Endothelial cell of umbilical vein (primary cell): ENCODE data around the gene ABLIM1. TPM values are rescaled to one million over a fixed set of nuclear protein-coding genes. Genes with fewer than 3 reads are reported as not detected.
A peak's percentile ranks its signal among the peaks of the same experiment; 100 is the strongest.

Experiments used
- BruUV-seq: library from RNA; stranded (reverse); fragments of 400-500 nt; replicated peaks from 2 replicates; lab custom pipeline; 2021; lab: Mats Ljungman, UMichigan
- CTCF ChIA-PET: fragments of 300-600, 350-600 bp; sonication (Branson Sonifier 250); formaldehyde crosslinking; loops from one replicate; lab custom pipeline; 2021; ENCODE audit warnings: antibody characterized with exemption, inconsistent platforms; lab: Charles Lee
- POLR2A ChIA-PET: fragments of 300-600, 350-600 bp; sonication (Branson Sonifier 250); formaldehyde crosslinking; loops from one replicate; lab custom pipeline; 2021; ENCODE audit warnings: antibody characterized with exemption, inconsistent platforms; lab: Charles Lee
- DNase-seq: peaks from one replicate; pipeline ENCODE4 v3.0.0-alpha.2; 2011; ENCODE audit warnings: low read depth, low spot score
- FAIRE-seq: peaks from 2 replicates; lab custom pipeline; 2011; peaks lifted over from hg19 to GRCh38; lab: Jason Lieb, UNC
- H2AFZ ChIP-seq: 2 replicates; pipeline ENCODE4 v1.6.0; 2012; ENCODE audit warnings: low read depth, low read length, control low read depth, inconsistent platforms
- H3K27ac ChIP-seq: 2 replicates; pipeline ENCODE4 v1.5.1; 2011; ENCODE audit warnings: low read depth, mild to moderate bottlenecking, control low read depth, low read length, moderate library complexity; ENCODE audit not compliant: insufficient read depth
- H3K27me3 ChIP-seq, 2 experiments: 2 replicates each; pipeline versions ENCODE4 v1.6.0 to v1.6.1; 2011; ENCODE audit warnings: low read length in 2 of 2, mixed read lengths in 1 of 2; ENCODE audit not compliant: control insufficient read depth in 2 of 2, insufficient read depth in 2 of 2
- H3K36me3 ChIP-seq, 2 experiments: 2 replicates in 1 of 2; 3 replicates in 1 of 2; pipeline ENCODE4 v1.5.1; 2011; ENCODE audit warnings: low read length in 2 of 2, mild to moderate bottlenecking in 1 of 2, moderate library complexity in 1 of 2; ENCODE audit not compliant: control insufficient read depth in 2 of 2, insufficient read depth in 2 of 2; ENCODE audit errors: extremely low read depth in 1 of 2
- H3K4me1 ChIP-seq: 3 replicates; pipeline ENCODE4 v1.5.1; 2011; ENCODE audit warnings: mild to moderate bottlenecking, low read length; ENCODE audit not compliant: control insufficient read depth, insufficient read depth; ENCODE audit errors: extremely low read depth
- H3K4me2 ChIP-seq: 2 replicates; pipeline ENCODE4 v1.6.1; 2011; ENCODE audit warnings: low read length, control low read depth, mixed read lengths; ENCODE audit not compliant: insufficient read depth
- H3K4me3 ChIP-seq, 3 experiments: fragments of 200-600 bp in 1 of 3; sonication (generic), shearing (Covaris generic) in 1 of 3; replicated peaks in 1 of 3; 2 replicates each; pipeline ENCODE4 v1.5.1; 2011 to 2016; ENCODE audit warnings: control low read depth in 3 of 3, low read length in 3 of 3, mild to moderate bottlenecking in 2 of 3, inconsistent platforms in 1 of 3, low read depth in 1 of 3, moderate library complexity in 1 of 3; ENCODE audit not compliant: insufficient read depth in 1 of 3
- H3K79me2 ChIP-seq: 2 replicates; pipeline ENCODE4 v1.6.0; 2012; ENCODE audit warnings: low read length, inconsistent platforms; ENCODE audit not compliant: control insufficient read depth, insufficient read depth
- H3K9ac ChIP-seq: replicated peaks from 2 replicates; pipeline ENCODE3; 2011; ENCODE audit warnings: low read length, control low read depth; ENCODE audit not compliant: insufficient read depth; ENCODE audit errors: extremely low read depth
- H3K9me1 ChIP-seq: replicated peaks from 3 replicates; pipeline ENCODE4 v1.6.0; 2011; ENCODE audit warnings: mild to moderate bottlenecking, low read length; ENCODE audit not compliant: control insufficient read depth, insufficient read depth; ENCODE audit errors: extremely low read depth
- H3K9me3 ChIP-seq: replicated peaks from 2 replicates; pipeline ENCODE4 v1.5.1; 2012; ENCODE audit warnings: low read length, inconsistent platforms; ENCODE audit not compliant: control insufficient read depth, insufficient read depth
- H4K20me1 ChIP-seq: replicated peaks from 2 replicates; pipeline ENCODE3; 2011; ENCODE audit warnings: mild to moderate bottlenecking, low read length; ENCODE audit not compliant: control insufficient read depth, insufficient read depth; ENCODE audit errors: extremely low read depth
- EZH2 ChIP-seq: IDR thresholded peaks from 2 replicates; pipeline ENCODE4 v1.6.1; 2012; ENCODE audit warnings: borderline replicate concordance, low read depth, mild to moderate bottlenecking, moderate library complexity, low read length, inconsistent platforms; ENCODE audit not compliant: severe bottlenecking
- FOS ChIP-seq: IDR thresholded peaks from 2 replicates; pipeline ENCODE4 v1.6.1; 2011; ENCODE audit warnings: mild to moderate bottlenecking, low read length, moderate library complexity, borderline replicate concordance; ENCODE audit not compliant: insufficient read depth
- GATA2 ChIP-seq: IDR thresholded peaks from 2 replicates; pipeline ENCODE4 v1.7.0; 2011; ENCODE audit warnings: low read depth, mild to moderate bottlenecking, moderate library complexity, mixed read lengths, low read length; ENCODE audit not compliant: insufficient read length, insufficient read depth
- JUN ChIP-seq: IDR thresholded peaks from 2 replicates; pipeline ENCODE4 v1.6.1; 2011; ENCODE audit warnings: borderline replicate concordance, low read depth; ENCODE audit not compliant: insufficient read length, insufficient read depth
- MAX ChIP-seq: IDR thresholded peaks from 2 replicates; pipeline ENCODE4 v1.6.1; 2011; ENCODE audit not compliant: insufficient read depth, insufficient read length
- MYC ChIP-seq: IDR thresholded peaks from one replicate; pipeline ENCODE4 v1.6.1; 2011; ENCODE audit warnings: mild to moderate bottlenecking, low read depth, low read length
- POLR2A ChIP-seq: IDR thresholded peaks from 2 replicates; pipeline ENCODE4 v1.6.1; 2012; ENCODE audit warnings: low read depth, mild to moderate bottlenecking, control low read depth, low read length
- POLR2AphosphoS5 ChIP-seq: IDR thresholded peaks from 2 replicates; pipeline ENCODE4 v1.6.1; 2012; ENCODE audit warnings: low read depth, mild to moderate bottlenecking, control low read depth, low read length, moderate library complexity; ENCODE audit not compliant: insufficient read depth
- dilution Hi-C: fragments of 300-500 bp; cut with MboI; formaldehyde crosslinking; loops from one replicate; pipeline ENCODE4 v1.15.0; 2019; ENCODE audit warnings: low sequenced_read_pairs; ENCODE audit not compliant: extremely low pct_ligation_motif_present
- intact Hi-C: fragments of 100-400 bp; cut with micrococcal nuclease; formaldehyde crosslinking; loops from one replicate; pipeline ENCODE4 v1.10.0; 2022
- polyA plus RNA-seq, 4 experiments: library from polyadenylated mRNA; depleted of rRNA in 3 of 4; stranded (reverse) in 3 of 4; unstranded in 1 of 4; fragments of >200 nt; gene quantifications; 2 replicates each; pipeline versions ENCODE4 v1.2.1 to v1.2.3, GENCODE V29; 2011 to 2012; ENCODE audit warnings: missing spikeins in 1 of 4
- total RNA-seq: library from RNA; stranded (reverse); gene quantifications from 2 replicates; pipeline ENCODE4 v1.2.3, GENCODE V29; 2021
- TF ChIP-seq, protein P1 (sequence below), 2 donors: IDR thresholded peaks; 1 replicate in 1 of 2; 2 replicates in 1 of 2; pipeline ENCODE4 v1.5.1; 2011; ENCODE audit warnings: low read length in 2 of 2, mild to moderate bottlenecking in 2 of 2, moderate library complexity in 2 of 2, control low read depth in 1 of 2, inconsistent platforms in 1 of 2, low read depth in 1 of 2; ENCODE audit not compliant: insufficient read depth in 1 of 2; ENCODE audit errors: extremely low read depth in 1 of 2

Gene ABLIM1
- total and polyA plus RNA-seq, 2 donors (not counting 3 experiments of a cell fraction or from before 2014, with no cell fraction given): 128 to 235 TPM

- no peaks in the 10 kb centered on the region for H3K79me2 ChIP-seq
- dilution Hi-C loops (no loop called here), intact Hi-C loops (no loop called here)
- ChIA-PET CTCF (interaction anchor here (2.2 kb wide), 1 partner anchor 20 kb away, joined by 6 read pairs; no protein-coding TSS in a partner anchor), POLR2A (no interaction called here)
- no peak overlapping the region for H3K9ac ChIP-seq
- H2AFZ ChIP-seq: no peak overlapping the region
- no peaks in the 10 kb centered on the region for H3K27me3 ChIP-seq
- H4K20me1 ChIP-seq: no peaks in the 10 kb centered on the region
- H3K4me3 ChIP-seq: no peak overlapping the region
- H3K9me3 ChIP-seq: no peaks in the 10 kb centered on the region
- no peaks in the 10 kb centered on the region for H3K9me1 ChIP-seq
- FAIRE-seq (no peak), DNase-seq (no peak)
- no peak overlapping the region for H3K27ac ChIP-seq
- TF ChIP-seq, protein P1, sequence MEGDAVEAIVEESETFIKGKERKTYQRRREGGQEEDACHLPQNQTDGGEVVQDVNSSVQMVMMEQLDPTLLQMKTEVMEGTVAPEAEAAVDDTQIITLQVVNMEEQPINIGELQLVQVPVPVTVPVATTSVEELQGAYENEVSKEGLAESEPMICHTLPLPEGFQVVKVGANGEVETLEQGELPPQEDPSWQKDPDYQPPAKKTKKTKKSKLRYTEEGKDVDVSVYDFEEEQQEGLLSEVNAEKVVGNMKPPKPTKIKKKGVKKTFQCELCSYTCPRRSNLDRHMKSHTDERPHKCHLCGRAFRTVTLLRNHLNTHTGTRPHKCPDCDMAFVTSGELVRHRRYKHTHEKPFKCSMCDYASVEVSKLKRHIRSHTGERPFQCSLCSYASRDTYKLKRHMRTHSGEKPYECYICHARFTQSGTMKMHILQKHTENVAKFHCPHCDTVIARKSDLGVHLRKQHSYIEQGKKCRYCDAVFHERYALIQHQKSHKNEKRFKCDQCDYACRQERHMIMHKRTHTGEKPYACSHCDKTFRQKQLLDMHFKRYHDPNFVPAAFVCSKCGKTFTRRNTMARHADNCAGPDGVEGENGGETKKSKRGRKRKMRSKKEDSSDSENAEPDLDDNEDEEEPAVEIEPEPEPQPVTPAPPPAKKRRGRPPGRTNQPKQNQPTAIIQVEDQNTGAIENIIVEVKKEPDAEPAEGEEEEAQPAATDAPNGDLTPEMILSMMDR (IDR thresholded peaks at IDR 0.05; ENCODE audit: extremely low read depth in 1 of 2, insufficient read depth in 1 of 2, low read depth in 1 of 2, low read length in 2 of 2): no peak
- TF ChIP-seq MAX: no peak
- peaks cover 0 to 15% of the 10 kb centered on the region in 2 experiments for H3K36me3 ChIP-seq
- BruUV-seq: no TSS peak
- no peak overlapping the region for H3K4me2 ChIP-seq
- H3K4me1 ChIP-seq: peaks cover 31% of the 10 kb centered on the region
Measured at GRCh38 chr10:114491419-114491818, 166.7 kb downstream of the ABLIM1 start.

DNA sequence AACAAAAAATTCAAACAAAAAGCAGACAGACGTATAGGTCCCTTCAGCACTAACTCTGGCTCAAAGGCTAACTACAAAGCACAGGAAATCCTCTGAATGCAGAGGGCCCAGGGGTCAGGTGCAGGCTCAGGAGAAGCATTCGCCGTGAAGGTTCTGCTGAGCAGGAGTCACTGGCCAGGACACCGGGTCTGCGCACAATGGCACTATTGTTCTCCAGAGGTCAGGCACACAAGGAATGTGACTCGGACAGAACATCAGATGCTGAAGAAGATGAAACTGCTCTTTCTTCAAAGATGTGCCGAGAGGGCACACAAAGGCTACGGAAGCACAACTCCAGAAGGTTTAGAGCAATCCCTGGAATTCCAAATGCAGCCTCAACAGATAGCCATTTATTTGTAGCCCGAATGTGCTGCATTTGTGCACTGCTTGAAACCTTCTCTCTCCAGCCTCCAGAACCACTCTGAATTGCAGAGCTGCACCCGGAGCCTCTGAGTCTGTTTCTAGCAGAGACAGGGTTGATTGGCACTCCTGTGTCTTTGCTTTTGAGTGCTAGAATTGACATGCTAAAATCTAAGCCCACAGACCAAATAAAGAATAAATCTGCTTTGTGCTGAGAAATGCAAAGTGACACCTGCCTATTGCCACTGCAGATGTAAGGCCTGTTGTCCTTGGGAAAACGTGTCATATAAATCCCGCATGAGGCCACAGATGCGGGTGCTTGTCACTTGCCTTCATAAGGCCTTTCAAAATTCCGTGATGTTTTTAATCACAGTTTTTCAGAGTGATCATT is 168.4 kb downstream of the ABLIM1 start:
- no TSS peak for BruUV-seq
- peak; percentile 83 for DNase-seq
- POLR2A ChIA-PET: no interaction called here

More for the DNA sequence above, 168.4 kb downstream of the ABLIM1 start:
- no peaks in the 10 kb centered on the region for H3K27me3 ChIP-seq
- intact Hi-C loops (loop anchor here (2.0 kb wide), 1 partner anchor 37 kb away; no protein-coding TSS in a partner anchor), dilution Hi-C loops (no loop called here)
- H3K79me2 ChIP-seq: no peaks in the 10 kb centered on the region
- H3K4me1 ChIP-seq: peaks cover 34% of the 10 kb centered on the region
- CTCF ChIA-PET: interaction anchor here (1.5 to 3.2 kb wide), 4 partner anchors 16 to 186 kb away, joined by 3 to 14 read pairs (median 4); no protein-coding TSS in a partner anchor
- H3K27ac ChIP-seq: peak overlapping the region; percentile 4
- no peaks in the 10 kb centered on the region for H3K9me1 ChIP-seq
- H3K4me2 ChIP-seq: peak overlapping the region; percentile 12
- TF ChIP-seq POLR2A (no peak), EZH2 (no peak), POLR2AphosphoS5 (no peak), GATA2 (no peak), MAX (no peak), JUN (no peak), MYC (no peak), FOS (no peak)
- TF ChIP-seq, protein P1 (IDR thresholded peaks at IDR 0.05; ENCODE audit: extremely low read depth in 1 of 2, insufficient read depth in 1 of 2, low read depth in 1 of 2, low read length in 2 of 2): no peak
- no peak overlapping the region for H3K4me3 ChIP-seq
- H3K36me3 ChIP-seq: peaks cover 0 to 16% of the 10 kb centered on the region in 2 experiments
- no peaks in the 10 kb centered on the region for H4K20me1 ChIP-seq
- H3K9ac ChIP-seq: no peak overlapping the region
- H2AFZ ChIP-seq: no peak overlapping the region
- peak; percentile 58 for FAIRE-seq
- no peaks in the 10 kb centered on the region for H3K9me3 ChIP-seq
